Measurements from ENCODE around the gene UGCG.

- no peak for TF ChIP-seq EZH2 (IDR thresholded peaks at IDR 0.05; ENCODE audit: low read length, missing control alignments)
- no peak for TF ChIP-seq CTCF (conservative IDR thresholded peaks at IDR 0.05 in 1 of 2, IDR thresholded peaks at IDR 0.05 in 1 of 2; ENCODE audit: low read depth in 1 of 2, low read length in 2 of 2)
These were observed 70.3 kb downstream of the UGCG start for GRCh38 chr9:111966861-111967291.

All from fibroblast of lung (primary cell).